Measurements from ENCODE around the gene CLIP3.
A peak's percentile ranks its signal among the peaks of the same experiment; 100 is the strongest.
"Not testable (repeated sequence)": the region's sequence is repeated elsewhere in the genome, so short reads cannot be mapped to it uniquely, and the experiment has no call there.

Gene CLIP3

GRCh38 chr19:36009220-36009619 is 23.5 kb downstream of the CLIP3 start:
- no peak for DNase-seq (ENCODE audit: low read depth in 2 of 2, low spot score in 1 of 2)

DNA sequence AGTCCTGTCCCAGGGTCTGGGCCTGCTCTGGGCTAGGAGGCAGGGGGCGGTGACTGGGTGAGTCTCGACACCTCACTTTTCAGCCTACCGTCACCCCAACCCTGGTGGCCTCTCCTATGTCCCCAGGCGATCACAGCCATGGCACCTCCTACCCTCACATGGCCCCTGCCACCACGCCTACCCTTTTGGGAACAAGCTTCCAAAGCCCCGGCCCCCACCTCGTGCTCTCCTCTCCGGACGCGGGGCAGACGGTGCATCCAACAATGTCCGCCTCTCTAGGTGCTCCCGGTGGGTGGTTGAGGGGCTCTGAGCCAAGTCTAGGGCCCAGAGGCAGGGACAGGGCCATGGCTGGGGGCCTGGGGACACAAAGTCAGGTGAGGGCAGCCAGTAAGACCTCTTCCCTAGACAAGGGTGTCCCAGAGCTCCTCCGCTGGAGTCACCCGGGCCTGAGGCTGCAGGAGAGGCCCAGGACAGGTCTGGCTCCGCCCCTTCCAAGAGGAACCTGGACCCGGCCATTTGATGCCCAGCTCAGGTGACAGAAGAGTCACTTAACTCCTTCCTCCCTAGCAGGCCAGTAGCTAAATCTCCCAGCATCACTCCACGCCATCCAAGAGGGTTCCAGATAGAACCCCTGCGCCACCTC is 24.2 kb downstream of the CLIP3 start, which contains the start of gene SYNE4:
Gene SYNE4, minus strand, starts transcription at position 478 of the 643 bp plus-strand sequence. Its CDS starts 132 bp downstream, at position 346.
- no peak for DNase-seq (ENCODE audit: low read depth in 2 of 2, low spot score in 1 of 2)

GRCh38 chr19:36006955-36007354 is 25.7 kb downstream of the CLIP3 start:
- DNase-seq (ENCODE audit: low read depth in 2 of 2, low spot score in 1 of 2): no peak

GRCh38 chr19:36003284-36003683 is 29.4 kb downstream of the CLIP3 start:
- DNase-seq (ENCODE audit: low read depth in 2 of 2, low spot score in 1 of 2): no peak

GRCh38 chr19:36001605-36002004 is 31.1 kb downstream of the CLIP3 start:
- DNase-seq (ENCODE audit: low read depth in 2 of 2, low spot score in 1 of 2): no peak

DNA sequence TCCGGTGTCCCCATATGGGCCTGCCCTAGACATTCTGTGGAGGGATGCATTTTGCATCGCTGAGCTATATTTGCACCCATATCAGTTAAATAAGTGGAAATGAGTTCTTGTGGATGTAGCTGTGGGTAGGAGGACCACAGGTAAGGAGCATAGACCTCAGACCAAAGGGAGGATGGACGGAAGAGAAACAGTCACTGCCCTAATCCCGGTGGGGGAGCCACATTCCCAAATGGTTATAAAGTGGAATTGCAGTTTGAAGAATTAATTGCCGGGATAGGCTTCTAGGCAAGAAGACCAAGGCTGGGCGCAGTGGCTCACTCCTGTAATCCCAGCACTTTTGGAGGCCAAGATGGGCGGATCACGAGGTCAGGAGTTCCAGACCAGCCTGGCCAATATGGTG is 35.9 kb downstream of the CLIP3 start:
- no peak for DNase-seq (ENCODE audit: low read depth in 2 of 2, low spot score in 1 of 2)

DNA sequence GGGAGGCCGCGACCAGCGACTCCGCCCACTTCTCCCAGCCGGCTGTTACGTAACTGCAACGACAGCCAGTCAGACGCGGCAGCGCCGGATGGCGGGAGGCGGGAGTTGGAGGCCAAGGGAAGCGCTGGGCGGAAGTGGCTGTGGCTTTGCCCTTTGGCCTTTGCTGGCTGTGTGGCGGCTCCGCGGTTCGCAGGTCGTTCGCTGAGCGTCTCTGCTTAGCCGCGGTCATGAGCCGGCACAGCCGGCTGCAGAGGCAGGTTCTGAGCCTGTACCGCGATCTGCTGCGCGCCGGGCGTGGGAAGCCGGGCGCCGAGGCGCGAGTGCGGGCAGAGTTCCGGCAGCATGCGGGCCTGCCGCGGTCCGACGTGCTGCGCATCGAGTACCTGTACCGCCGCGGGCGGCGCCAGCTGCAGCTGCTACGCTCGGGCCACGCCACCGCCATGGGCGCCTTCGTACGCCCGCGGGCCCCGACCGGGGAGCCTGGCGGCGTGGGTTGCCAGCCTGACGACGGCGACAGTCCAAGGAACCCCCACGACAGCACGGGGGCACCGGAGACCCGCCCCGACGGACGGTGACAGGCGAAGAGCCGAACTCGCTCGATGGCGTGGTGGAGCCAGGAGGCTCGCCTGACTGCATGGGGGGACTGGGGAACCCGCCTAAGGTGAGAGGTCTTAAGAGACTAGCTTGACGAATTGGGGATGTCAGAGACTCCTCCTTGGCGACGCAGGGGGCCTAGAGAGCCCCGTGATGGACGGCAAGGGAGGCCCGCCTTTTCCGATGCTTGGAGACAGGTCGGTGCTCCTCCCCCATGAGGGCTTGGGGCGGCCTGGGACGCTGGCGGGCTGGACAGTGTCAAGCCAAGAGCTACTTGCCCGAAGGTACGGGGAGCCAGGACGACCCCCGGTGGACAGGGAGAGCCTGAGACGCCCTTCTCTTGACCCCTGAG is 37.4 kb downstream of the CLIP3 start, which contains the start of gene SDHAF1:
Gene SDHAF1, plus strand, starts transcription at position 141 of the 946 bp plus-strand sequence. Its CDS starts 87 bp downstream, at position 228.
- peak; percentile 86 to 88 for DNase-seq (ENCODE audit: low read depth in 2 of 2, low spot score in 1 of 2)

- no peak for DNase-seq (ENCODE audit: low read depth in 2 of 2, low spot score in 1 of 2)
These were observed 38.6 kb downstream of the CLIP3 start for GRCh38 chr19:35993923-35994598.

- DNase-seq (ENCODE audit: low read depth in 2 of 2, low spot score in 1 of 2): no peak
These were observed 39.5 kb downstream of the CLIP3 start for GRCh38 chr19:35992907-35993765.

DNA sequence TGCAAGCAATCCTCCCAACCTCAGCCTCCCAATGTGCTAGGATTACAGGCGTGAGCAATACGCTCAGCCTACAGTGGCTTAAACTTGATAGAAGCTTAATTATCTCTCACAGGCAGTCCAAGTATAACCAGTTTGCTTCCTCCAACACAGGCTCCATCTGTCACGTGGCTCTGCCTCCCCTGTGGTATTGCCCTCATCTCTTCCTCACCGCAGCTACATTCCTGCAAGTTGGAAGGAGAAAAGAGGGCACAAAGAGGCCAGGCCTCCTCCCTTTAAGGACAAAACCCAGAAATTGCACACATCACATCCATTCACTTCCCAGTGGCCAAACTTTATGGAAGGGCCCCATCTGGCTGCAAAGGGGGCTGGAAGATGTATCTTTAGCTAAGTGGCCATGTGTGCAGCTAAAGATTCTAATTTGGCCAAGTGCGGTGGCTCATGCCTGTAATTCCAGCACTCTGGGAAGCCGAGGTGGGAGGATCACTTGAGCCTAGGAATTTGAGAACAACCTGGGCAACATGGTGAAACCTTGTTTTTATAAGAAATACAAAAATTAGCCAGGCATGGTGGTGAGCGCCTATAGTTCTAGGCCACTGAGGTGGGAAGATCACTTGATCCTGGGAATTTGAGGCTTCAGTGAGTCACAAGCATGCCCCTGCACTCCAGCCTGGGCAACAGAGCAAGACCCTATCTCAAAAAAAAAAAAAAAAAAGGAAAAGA is 40.8 kb downstream of the CLIP3 start:
- DNase-seq (ENCODE audit: low read depth in 2 of 2, low spot score in 1 of 2): no peak

DNA sequence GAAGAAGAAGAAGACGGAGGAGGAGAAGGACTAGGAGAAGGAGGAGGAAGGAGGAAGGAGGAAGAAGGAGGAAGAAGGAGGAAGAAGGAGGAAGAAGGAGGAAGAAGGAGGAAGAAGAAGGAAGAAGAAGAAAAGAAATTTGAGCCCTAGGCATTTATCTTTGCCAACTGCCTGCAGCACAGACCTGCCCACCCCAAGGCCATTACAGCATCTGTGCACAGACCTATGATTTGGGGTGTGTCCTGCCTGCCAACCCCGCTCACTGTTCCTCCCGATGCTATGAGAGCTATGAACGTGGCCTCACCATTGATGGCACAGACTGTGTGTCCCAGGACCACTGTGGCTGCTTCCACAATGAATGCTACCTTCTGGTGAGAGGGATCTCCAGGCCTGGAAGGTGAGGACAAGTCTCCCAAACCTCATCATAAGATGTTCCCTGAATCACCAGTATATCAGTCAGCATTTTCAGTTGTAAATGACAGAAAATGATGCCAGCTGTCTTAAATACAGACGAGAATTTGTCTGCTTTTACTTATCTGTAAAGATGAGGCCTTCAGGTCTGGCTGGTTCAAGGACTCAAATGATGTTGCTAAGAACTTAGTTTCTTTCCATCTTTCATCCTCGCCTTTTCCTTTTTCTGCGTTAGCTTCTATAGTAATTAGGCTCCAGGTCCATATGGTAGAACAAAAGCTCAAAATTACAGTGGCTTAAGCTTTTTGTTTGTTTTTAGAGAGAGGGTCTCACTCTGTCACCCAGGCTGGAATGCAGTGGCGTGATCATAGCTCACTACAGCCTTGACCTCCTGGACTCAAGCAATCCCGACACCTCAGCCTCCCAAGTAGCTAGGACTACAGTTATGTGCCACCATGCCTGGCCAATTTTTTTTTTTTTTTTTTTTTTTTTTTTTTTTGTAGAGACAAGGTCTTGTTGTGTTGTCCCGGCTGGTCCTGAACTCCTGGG is 41.6 kb downstream of the CLIP3 start:
- no peak for DNase-seq (ENCODE audit: low read depth in 2 of 2, low spot score in 1 of 2)

DNA sequence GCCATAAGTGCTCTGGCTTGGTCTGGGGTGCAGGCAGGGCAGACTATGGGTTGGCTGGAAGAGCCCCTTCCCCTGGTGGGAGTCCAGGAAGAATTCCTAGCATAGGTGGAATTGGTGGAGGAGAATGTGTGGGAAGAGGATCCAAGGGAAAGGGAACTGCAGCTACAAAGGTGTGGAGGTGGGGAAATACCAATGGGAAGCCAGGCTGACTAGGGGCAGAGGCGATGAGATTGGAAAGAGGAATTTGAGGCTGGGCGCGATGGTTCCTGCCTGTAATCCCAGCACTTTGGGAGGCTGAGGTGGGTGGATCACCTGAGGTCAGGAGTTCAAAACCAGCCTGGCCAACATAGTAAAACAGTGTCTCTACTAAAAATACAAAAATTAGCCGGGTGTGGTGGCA is 42.5 kb downstream of the CLIP3 start:
- no peak for DNase-seq (ENCODE audit: low read depth in 2 of 2, low spot score in 1 of 2)

GRCh38 chr19:35988824-35989223 is 43.8 kb downstream of the CLIP3 start:
- DNase-seq (ENCODE audit: low read depth in 2 of 2, low spot score in 1 of 2): no peak

DNA sequence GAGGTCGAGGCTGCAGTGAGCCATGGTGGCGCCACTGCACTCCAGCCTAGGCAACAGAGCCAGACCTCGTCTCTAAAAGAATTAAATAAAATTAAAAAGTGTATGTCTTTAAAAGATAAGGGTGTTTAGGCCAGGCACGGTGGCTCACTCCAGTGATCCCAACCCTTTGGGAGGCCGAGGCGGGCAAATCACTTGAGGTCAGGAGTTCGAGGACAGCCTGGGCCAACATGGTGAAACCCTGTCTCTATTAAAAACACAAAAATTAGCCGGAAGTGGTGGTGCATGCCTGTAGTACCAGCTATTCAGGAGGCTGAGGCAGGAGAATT is 45.1 kb downstream of the CLIP3 start:
- DNase-seq (ENCODE audit: low read depth in 2 of 2, low spot score in 1 of 2): no peak

GRCh38 chr19:35986664-35987570 is 45.8 kb downstream of the CLIP3 start:
- DNase-seq (ENCODE audit: low read depth in 2 of 2, low spot score in 1 of 2): no peak

- no peak for DNase-seq (ENCODE audit: low read depth in 2 of 2, low spot score in 1 of 2)
These were observed 46.6 kb downstream of the CLIP3 start for GRCh38 chr19:35986111-35986510.

DNA sequence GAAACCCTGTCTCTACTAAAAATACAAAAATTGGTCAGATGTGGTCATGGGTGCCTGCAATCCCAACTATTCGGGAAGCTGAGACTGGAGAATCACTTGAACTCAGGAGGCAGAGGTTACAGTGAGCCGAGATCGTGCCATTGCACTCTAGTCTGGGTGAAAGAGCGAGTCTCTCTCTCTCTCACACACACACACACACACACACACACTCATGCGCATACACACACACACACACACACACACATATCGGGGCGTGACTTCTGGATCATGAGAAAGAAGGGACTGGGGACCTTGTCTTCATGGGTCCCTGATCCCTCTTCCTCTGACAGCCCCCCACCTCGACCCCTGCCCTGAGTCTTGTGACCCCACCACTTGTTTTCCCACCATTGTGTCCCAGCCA is 49.5 kb downstream of the CLIP3 start:
- DNase-seq (ENCODE audit: low read depth in 2 of 2, low spot score in 1 of 2): no peak

GRCh38 chr19:35980997-35981396 is 51.7 kb downstream of the CLIP3 start:
- DNase-seq (ENCODE audit: low read depth in 2 of 2, low spot score in 1 of 2): not testable (repeated sequence)
